GM23338 (cell line): ENCODE results near the gene ORAI1. TPM values are rescaled to one million over a fixed set of nuclear protein-coding genes. Genes with fewer than 3 reads are reported as not detected.

Source experiments
- ATAC-seq: fragments of 200-7000 bp; cut with Tn5 transposase; 3 replicates; pipeline ENCODE4 v1.9.1; 2020
- DNase-seq: peaks from one replicate; pipeline ENCODE4 v3.0.0-alpha.2; 2015; ENCODE audit warnings: low spot score
- H2AFZ ChIP-seq: fragments of 200-600 bp; sonication (generic); 2 replicates; pipeline ENCODE4 v1.8.0; 2016; ENCODE audit warnings: antibody characterized with exemption, mild to moderate bottlenecking, moderate library complexity
- H3F3A ChIP-seq: fragments of 200-600 bp; sonication (generic); replicated peaks from 2 replicates; pipeline ENCODE4 v1.8.0; 2017; ENCODE audit warnings: antibody characterized with exemption, mixed run types, low read depth
- H3K27ac ChIP-seq: fragments of 200-600 bp; sonication (generic); 2 replicates; pipeline ENCODE4 v1.6.1; 2016; ENCODE audit warnings: low read depth
- H3K27me3 ChIP-seq: fragments of 200-600 bp; sonication (generic); 2 replicates; pipeline ENCODE4 v1.8.0; 2016; ENCODE audit warnings: mild to moderate bottlenecking, mixed run types, moderate library complexity; ENCODE audit not compliant: insufficient read depth
- H3K36me3 ChIP-seq: fragments of 200-600 bp; sonication (generic); 2 replicates; pipeline ENCODE4 v1.8.0; 2016; ENCODE audit warnings: mild to moderate bottlenecking; ENCODE audit not compliant: insufficient read depth
- H3K4me1 ChIP-seq: fragments of 200-600 bp; sonication (generic); 2 replicates; pipeline ENCODE4 v1.8.0; 2016; ENCODE audit warnings: mild to moderate bottlenecking, moderate library complexity; ENCODE audit not compliant: insufficient read depth
- H3K4me2 ChIP-seq: fragments of 200-600 bp; sonication (generic); 2 replicates; pipeline ENCODE4 v1.7.1; 2017; ENCODE audit warnings: mixed run types
- H3K4me3 ChIP-seq: fragments of 200-600 bp; sonication (generic); 2 replicates; pipeline ENCODE4 v1.6.1; 2016; ENCODE audit warnings: mixed run types
- H3K79me2 ChIP-seq: fragments of 200-600 bp; sonication (generic); replicated peaks from 2 replicates; pipeline ENCODE4 v1.8.0; 2017; ENCODE audit warnings: mild to moderate bottlenecking; ENCODE audit not compliant: insufficient read depth
- H3K9me2 ChIP-seq: fragments of 200-600 bp; sonication (generic); 2 replicates; pipeline ENCODE4 v1.8.0; 2017; ENCODE audit not compliant: insufficient read depth
- H4K20me1 ChIP-seq: fragments of 200-600 bp; sonication (generic); replicated peaks from 2 replicates; pipeline ENCODE4 v1.8.0; 2017; ENCODE audit warnings: mild to moderate bottlenecking; ENCODE audit not compliant: insufficient read depth
- H3K27ac Mint-ChIP-seq: 2 replicates; pipeline ENCODE4 v1.8.0; 2020; ENCODE audit warnings: inconsistent platforms, mild to moderate bottlenecking, moderate library complexity, mixed read lengths
- H3K27me3 Mint-ChIP-seq: 3 replicates; pipeline ENCODE4 v1.8.0; 2022; ENCODE audit warnings: low read depth, mild to moderate bottlenecking, moderate library complexity, mixed read lengths, inconsistent platforms; ENCODE audit not compliant: insufficient read depth, poor library complexity
- H3K36me3 Mint-ChIP-seq: 3 replicates; pipeline ENCODE4 v1.8.0; 2021; ENCODE audit warnings: low read depth, mild to moderate bottlenecking, inconsistent platforms, moderate library complexity, mixed read lengths
- H3K4me1 Mint-ChIP-seq: 3 replicates; pipeline ENCODE4 v1.8.0; 2020; ENCODE audit warnings: mild to moderate bottlenecking, inconsistent platforms, mixed read lengths
- H3K4me3 Mint-ChIP-seq: 3 replicates; pipeline ENCODE4 v1.8.0; 2021; ENCODE audit warnings: moderate library complexity, mild to moderate bottlenecking, inconsistent platforms, mixed read lengths
- H3K9me3 Mint-ChIP-seq: 3 replicates; pipeline ENCODE4 v1.8.0; 2020; ENCODE audit warnings: moderate library complexity, mild to moderate bottlenecking, inconsistent platforms, mixed read lengths
- CREB1 ChIP-seq: fragments of 250-450 bp; sonication (Bioruptor Pico); IDR thresholded peaks from 2 replicates; pipeline ENCODE4 v1.5.0; 2020; ENCODE audit warnings: low read depth, mild to moderate bottlenecking, moderate library complexity
- EZH2 ChIP-seq: fragments of 200-600 bp; sonication (generic); IDR thresholded peaks from one replicate; pipeline ENCODE4 v1.8.0; 2017; ENCODE audit warnings: antibody characterized with exemption, mild to moderate bottlenecking, low read depth; ENCODE audit not compliant: unreplicated experiment
- EZH2phosphoT487 ChIP-seq: fragments of 200-600 bp; sonication (generic); IDR thresholded peaks from one replicate; pipeline ENCODE4 v1.8.1; 2018; ENCODE audit warnings: antibody characterized with exemption; ENCODE audit not compliant: unreplicated experiment
- JUNB ChIP-seq: IDR thresholded peaks from one replicate; pipeline ENCODE4 v1.6.1; 2016; ENCODE audit warnings: antibody characterized with exemption; ENCODE audit not compliant: unreplicated experiment
- ZNF331 ChIP-seq: fragments of 250-450 bp; sonication (Bioruptor Pico); IDR thresholded peaks from 2 replicates; pipeline ENCODE4 v1.5.0; 2020; ENCODE audit warnings: low read depth, mild to moderate bottlenecking, moderate library complexity
- ZNF462 ChIP-seq: fragments of 250-450 bp; sonication (Bioruptor Pico); IDR thresholded peaks from 2 replicates; pipeline ENCODE4 v1.5.0; 2020; ENCODE audit warnings: mild to moderate bottlenecking, moderate library complexity
- polyA plus RNA-seq: library from polyadenylated mRNA; unstranded; fragments of >200 nt; fragmentation: Nextera tagmentation; extraction: Ambion mirVana; gene quantifications from 2 replicates; pipeline ENCODE4 v1.2.1, GENCODE V29; 2016
- total RNA-seq: library from RNA; depleted of rRNA; stranded (reverse); fragments of >200 nt; shearing (Covaris generic); gene quantifications from 2 replicates; pipeline ENCODE4 v1.2.3, GENCODE V29; 2014

Gene ORAI1
- total and polyA plus RNA-seq, 2 experiments from 2014 or later = 23.7 to 32.0 TPM

GRCh38 chr12:121620333-121620891, 5.9 kb upstream of the ORAI1 start (continued):
- TF ChIP-seq ZNF462 = no peak
- no peak for TF ChIP-seq ZNF331 (CRISPR knock-in tag)
- no peak for TF ChIP-seq CREB1 (CRISPR knock-in tag)

- H3K4me2 ChIP-seq = peak overlapping the region; percentile 97
- Mint-ChIP-seq H3K36me3 (peaks cover 18% of the 10 kb centered on the region), H3K4me3 (peak overlapping the region; percentile 88), H3K4me1 (peaks cover 48% of the 10 kb centered on the region), H3K9me3 (no peaks in the 10 kb centered on the region), H3K27ac (peak overlapping the region; percentile 74), H3K27me3 (peaks cover 14% of the 10 kb centered on the region)
- DNase-seq (peak; percentile 88), ATAC-seq (peak; percentile 60)
- H3K27ac ChIP-seq = peak overlapping the region; percentile 81
- H3K4me1 ChIP-seq = peaks cover 46% of the 10 kb centered on the region
- H4K20me1 ChIP-seq = peaks cover 32% of the 10 kb centered on the region
- H2AFZ ChIP-seq = peak overlapping the region; percentile 72; the same call in 1 of the 2 replicates
- H3K4me3 ChIP-seq = peak overlapping the region; percentile 76
- H3F3A ChIP-seq = peaks cover 25% of the 10 kb centered on the region
- H3K27me3 ChIP-seq = no peaks in the 10 kb centered on the region
- H3K9me2 ChIP-seq = no peaks in the 10 kb centered on the region
- H3K36me3 ChIP-seq = no peaks in the 10 kb centered on the region; the same call in 1 of the 2 replicates
- H3K79me2 ChIP-seq = peaks cover 49% of the 10 kb centered on the region
- no peak for TF ChIP-seq JUNB
- no peak for TF ChIP-seq CREB1 (CRISPR knock-in tag)
- TF ChIP-seq EZH2 = no peak
- TF ChIP-seq EZH2phosphoT487 = no peak
- TF ChIP-seq ZNF462 = no peak
Observed at GRCh38 chr12:121626853-121627640, 717 bp downstream of the ORAI1 start.
